HCT116 (cell line): ENCODE results near the gene TMEM40. TPM values are rescaled to one million over a fixed set of nuclear protein-coding genes. Genes with fewer than 3 reads are reported as not detected.

Experiments
- ATAC-seq: fragments of 200-7000 bp; cut with Tn5 transposase; 2 replicates; pipeline ENCODE4 v1.9.1; 2020; ENCODE audit warnings: mild to moderate bottlenecking, moderate library complexity
- BruUV-seq: library from RNA; stranded (reverse); fragments of 400-500 nt; replicated peaks from 2 replicates; lab custom pipeline; 2021; lab: Mats Ljungman, UMichigan
- CTCF ChIA-PET: fragments of 300-600 bp; sonication (Branson Sonifier 250); formaldehyde crosslinking; loops from one replicate; lab custom pipeline; 2021; ENCODE audit warnings: antibody characterized with exemption; lab: Charles Lee
- POLR2A ChIA-PET: fragments of 300-600, 350-600 bp; sonication (Branson Sonifier 250); formaldehyde crosslinking; loops from one replicate; lab custom pipeline; 2021; ENCODE audit warnings: antibody characterized with exemption; lab: Charles Lee
- RAD21 ChIA-PET, 2 experiments: fragments of 300-600 bp; sonication (Branson Sonifier 250); formaldehyde crosslinking; loops; one replicate each; lab custom pipeline; 2023; ENCODE audit warnings: low total read pairs in 2 of 2; ENCODE audit not compliant: uncharacterized antibody in 2 of 2, unreplicated experiment in 2 of 2, low non-redundant PET in 1 of 2; lab: Charles Lee
- DNase-seq: peaks from one replicate; pipeline ENCODE4 v3.0.0-alpha.2; 2010; ENCODE audit warnings: low read depth, low spot score
- H2AFZ ChIP-seq: fragments of 200-600 bp; shearing (Covaris generic), sonication (generic); 2 replicates; pipeline ENCODE4 v1.6.1; 2017; ENCODE audit warnings: low read depth, mixed run types, mixed read lengths, antibody characterized with exemption, low read length; ENCODE audit not compliant: poor library complexity, severe bottlenecking
- H3K27ac ChIP-seq: 2 replicates; pipeline ENCODE4 v1.5.1; 2012; ENCODE audit warnings: low read depth, low read length
- H3K27me3 ChIP-seq: fragments of 200-600 bp; sonication (generic); 2 replicates; pipeline ENCODE4 v1.6.1; 2016; ENCODE audit warnings: mixed run types, low read length, mixed read lengths; ENCODE audit not compliant: insufficient read depth
- H3K36me3 ChIP-seq, 2 experiments: fragments of 200-500 bp in 1 of 2; fragments of 200-600 bp in 1 of 2; sonication (Bioruptor generic) in 1 of 2; sonication (generic) in 1 of 2; 2 replicates each; pipeline versions ENCODE4 v1.5.1 to v1.6.1; 2014 to 2016; ENCODE audit warnings: low read length in 2 of 2, inconsistent platforms in 1 of 2, mixed read lengths in 1 of 2, mixed run types in 1 of 2; ENCODE audit not compliant: insufficient read depth in 2 of 2, control insufficient read depth in 1 of 2
- H3K4me1 ChIP-seq, 2 experiments: fragments of 200-600 bp in 1 of 2; sonication (generic) in 1 of 2; 2 replicates each; pipeline versions ENCODE4 v1.5.1 to v1.6.1; 2012 to 2017; ENCODE audit warnings: low read length in 2 of 2, inconsistent platforms in 1 of 2, mild to moderate bottlenecking in 1 of 2, mixed read lengths in 1 of 2, mixed run types in 1 of 2, moderate library complexity in 1 of 2; ENCODE audit not compliant: insufficient read depth in 2 of 2, control insufficient read depth in 1 of 2
- H3K4me2 ChIP-seq: fragments of 200-600 bp; sonication (generic); 2 replicates; pipeline ENCODE4 v1.6.1; 2017; ENCODE audit warnings: mixed run types, low read length, mixed read lengths
- H3K4me3 ChIP-seq, 2 experiments: fragments of 200-600 bp in 1 of 2; sonication (generic) in 1 of 2; replicated peaks in 1 of 2; 2 replicates each; pipeline ENCODE4 v1.5.1; 2011 to 2016; ENCODE audit warnings: low read length in 2 of 2, control low read depth in 1 of 2, low read depth in 1 of 2, mild to moderate bottlenecking in 1 of 2, mixed read lengths in 1 of 2, mixed run types in 1 of 2
- H3K79me2 ChIP-seq: fragments of 200-600 bp; sonication (generic); 2 replicates; pipeline ENCODE4 v1.6.1; 2017; ENCODE audit warnings: mild to moderate bottlenecking, mixed run types, low read length, moderate library complexity, mixed read lengths; ENCODE audit not compliant: insufficient read depth
- H3K9ac ChIP-seq: fragments of 200-600 bp; sonication (generic); 2 replicates; pipeline ENCODE4 v1.6.1; 2016; ENCODE audit warnings: low read length, mixed read lengths
- H3K9me2 ChIP-seq: fragments of 200-600 bp; sonication (generic), shearing (Covaris generic); 2 replicates; pipeline ENCODE4 v1.6.1; 2017; ENCODE audit warnings: mixed run types, mild to moderate bottlenecking, moderate library complexity; ENCODE audit not compliant: insufficient read depth
- H3K9me3 ChIP-seq, 2 experiments: fragments of 200-500 bp in 1 of 2; fragments of 200-600 bp in 1 of 2; sonication (Bioruptor generic) in 1 of 2; sonication (generic) in 1 of 2; 2 replicates each; pipeline ENCODE4 v1.6.1; 2014 to 2017; ENCODE audit warnings: low read length in 2 of 2, mixed read lengths in 2 of 2, inconsistent platforms in 1 of 2, low read depth in 1 of 2, mild to moderate bottlenecking in 1 of 2, mixed run types in 1 of 2, moderate library complexity in 1 of 2; ENCODE audit not compliant: control insufficient read depth in 1 of 2, insufficient read depth in 1 of 2
- H4K20me1 ChIP-seq: fragments of 200-600 bp; sonication (generic), shearing (Covaris generic); 2 replicates; pipeline ENCODE4 v1.6.1; 2017; ENCODE audit warnings: mixed run types, mild to moderate bottlenecking, moderate library complexity; ENCODE audit not compliant: insufficient read depth
- ATF3 ChIP-seq: IDR thresholded peaks from 2 replicates; pipeline ENCODE4 v1.6.1; 2012
- CBX3 ChIP-seq: IDR thresholded peaks from 2 replicates; pipeline ENCODE4 v1.6.1; 2012; ENCODE audit warnings: low read depth
- CTCF ChIP-seq, 3 experiments: fragments of 200-600 bp in 1 of 3; sonication (generic) in 1 of 3; IDR thresholded peaks in 2 of 3; conservative IDR thresholded peaks in 1 of 3; 2 replicates each; pipeline ENCODE4 v1.5.1; 2012 to 2017; ENCODE audit warnings: low read depth in 2 of 3, low read length in 2 of 3, antibody characterized with exemption in 1 of 3, borderline replicate concordance in 1 of 3, control low read depth in 1 of 3, mild to moderate bottlenecking in 1 of 3, mixed read lengths in 1 of 3, mixed run types in 1 of 3, moderate library complexity in 1 of 3; ENCODE audit not compliant: insufficient read depth in 1 of 3
- ELF1 ChIP-seq: IDR thresholded peaks from 2 replicates; pipeline ENCODE4 v1.6.1; 2012; ENCODE audit warnings: low read depth, borderline replicate concordance
- EZH2 ChIP-seq: fragments of 200-600 bp; sonication (generic); IDR thresholded peaks from 2 replicates; pipeline ENCODE4 v1.6.1; 2017; ENCODE audit warnings: antibody characterized with exemption, mixed run types
- EZH2phosphoT487 ChIP-seq: fragments of 200-600 bp; IDR thresholded peaks from 2 replicates; pipeline ENCODE4 v1.6.1; 2018; ENCODE audit warnings: antibody characterized with exemption, borderline replicate concordance
- FOSL1 ChIP-seq: IDR thresholded peaks from 2 replicates; pipeline ENCODE4 v1.6.1; 2012; ENCODE audit warnings: low read depth
- MAX ChIP-seq: IDR thresholded peaks from 2 replicates; pipeline ENCODE4 v1.6.1; 2012
- POLR2A ChIP-seq: IDR thresholded peaks from 2 replicates; pipeline ENCODE4 v1.7.0; 2011; ENCODE audit warnings: borderline replicate concordance; ENCODE audit not compliant: insufficient read depth, insufficient read length; ENCODE audit errors: extremely low read depth
- POLR2AphosphoS5 ChIP-seq: IDR thresholded peaks from 2 replicates; pipeline ENCODE4 v1.6.1; 2011; ENCODE audit warnings: mild to moderate bottlenecking, low read depth, low read length, moderate library complexity
- RAD21 ChIP-seq: IDR thresholded peaks from 2 replicates; pipeline ENCODE4 v1.6.1; 2012; ENCODE audit warnings: low read depth, mild to moderate bottlenecking
- REST ChIP-seq: IDR thresholded peaks from 2 replicates; pipeline ENCODE4 v1.6.1; 2012; ENCODE audit warnings: low read depth
- TCF7L2 ChIP-seq: IDR thresholded peaks from 2 replicates; pipeline ENCODE4 v1.7.0; 2011; ENCODE audit warnings: borderline replicate concordance, inconsistent platforms; ENCODE audit not compliant: insufficient read depth, insufficient read length; ENCODE audit errors: extremely low read depth
- YY1 ChIP-seq: IDR thresholded peaks from 2 replicates; pipeline ENCODE4 v1.6.1; 2011; ENCODE audit warnings: low read length, low read depth, moderate library complexity, mild to moderate bottlenecking; ENCODE audit not compliant: insufficient replicate concordance; ENCODE audit errors: extremely low read depth
- ZFX ChIP-seq: fragments of 450-650 bp; IDR thresholded peaks from 2 replicates; pipeline ENCODE4 v1.6.1; 2017
- intact Hi-C: fragments of 100-400 bp; cut with micrococcal nuclease; formaldehyde crosslinking; loops from 2 replicates; pipeline ENCODE4 v1.10.0; 2022
- total RNA-seq: library from RNA; stranded (reverse); gene quantifications from one replicate; pipeline ENCODE4 v1.2.1, GENCODE V29; 2021; ENCODE audit not compliant: unreplicated experiment

TMEM40 gene
- total RNA-seq, 1 experiment from 2014 or later, result 12.3 TPM

- no peak overlapping the region for H2AFZ ChIP-seq
- no peaks in the 10 kb centered on the region for H4K20me1 ChIP-seq
- no peak overlapping the region for H3K9ac ChIP-seq
- ATAC-seq, result no peak
- ChIA-PET RAD21 (no interaction called here), POLR2A (no interaction called here), CTCF (no interaction called here)
- DNase-seq, result no peak
- H3K27me3 ChIP-seq, result no peaks in the 10 kb centered on the region
- TF ChIP-seq ZFX (no peak), REST (no peak), RAD21 (no peak), POLR2A (no peak), EZH2phosphoT487 (no peak), EZH2 (no peak), ELF1 (no peak), CTCF (IDR thresholded peaks at IDR 0.05 in 2 of 3, conservative IDR thresholded peaks at IDR 0.05 in 1 of 3; ENCODE audit: borderline replicate concordance in 1 of 3, insufficient read depth in 1 of 3, low read depth in 2 of 3, low read length in 2 of 3) (no peak), POLR2AphosphoS5 (no peak), CBX3 (no peak), FOSL1 (no peak), TCF7L2 (no peak), YY1 (no peak), MAX (no peak), ATF3 (no peak)
- no peaks in the 10 kb centered on the region for H3K79me2 ChIP-seq
- no peaks in the 10 kb centered on the region for H3K36me3 ChIP-seq
- no peaks in the 10 kb centered on the region for H3K9me3 ChIP-seq
- no peak overlapping the region for H3K4me3 ChIP-seq
- intact Hi-C loops, result no loop called here
- H3K4me1 ChIP-seq, result peaks cover 4 to 15% of the 10 kb centered on the region in 2 experiments; a peak in 3 of 4 replicates
- no peak overlapping the region for H3K4me2 ChIP-seq
- no peaks in the 10 kb centered on the region for H3K9me2 ChIP-seq
- H3K27ac ChIP-seq, result no peak overlapping the region
- BruUV-seq, result no TSS peak
Measured at GRCh38 chr3:12727937-12728336, 31.1 kb downstream of the TMEM40 start.
